Transverse colon (tissue), 4 donors: Measurements from ENCODE around the gene KCTD17.

Experiments
- POLR2AphosphoS5 ChIP-seq, 3 donors: sonication (generic); formaldehyde crosslinking; IDR thresholded peaks; one replicate each; pipeline ENCODE4 v1.6.1; 2016; ENCODE audit warnings: antibody characterized with exemption in 3 of 3
- TF ChIP-seq, protein P1 (sequence below), 5 experiments: fragments of 200-600 bp in 3 of 5; fragments of 450-650 bp in 2 of 5; sonication (generic) in 3 of 5; IDR thresholded peaks; 1 replicate in 2 of 5; 2 replicates in 3 of 5; pipeline ENCODE4 v1.5.1; 2016 to 2017; ENCODE audit warnings: antibody characterized with exemption in 5 of 5, inconsistent platforms in 3 of 5, mild to moderate bottlenecking in 2 of 5, moderate library complexity in 1 of 5

DNA sequence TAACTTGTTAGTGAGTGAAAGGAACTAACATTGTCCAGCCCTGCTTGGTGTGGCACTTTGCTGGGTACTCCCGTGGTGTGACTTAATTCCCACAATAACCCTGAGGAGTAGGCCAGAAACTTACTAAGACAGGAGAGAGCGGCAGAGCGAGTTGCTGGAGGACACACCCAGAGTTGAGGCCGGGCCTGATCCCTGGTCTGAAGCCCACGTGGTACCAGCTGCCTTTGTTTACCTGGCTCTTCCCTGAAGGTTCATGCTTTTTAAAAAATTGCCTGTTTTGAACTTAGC is 31.4 kb upstream of the KCTD17 start:
- TF ChIP-seq, protein P1, sequence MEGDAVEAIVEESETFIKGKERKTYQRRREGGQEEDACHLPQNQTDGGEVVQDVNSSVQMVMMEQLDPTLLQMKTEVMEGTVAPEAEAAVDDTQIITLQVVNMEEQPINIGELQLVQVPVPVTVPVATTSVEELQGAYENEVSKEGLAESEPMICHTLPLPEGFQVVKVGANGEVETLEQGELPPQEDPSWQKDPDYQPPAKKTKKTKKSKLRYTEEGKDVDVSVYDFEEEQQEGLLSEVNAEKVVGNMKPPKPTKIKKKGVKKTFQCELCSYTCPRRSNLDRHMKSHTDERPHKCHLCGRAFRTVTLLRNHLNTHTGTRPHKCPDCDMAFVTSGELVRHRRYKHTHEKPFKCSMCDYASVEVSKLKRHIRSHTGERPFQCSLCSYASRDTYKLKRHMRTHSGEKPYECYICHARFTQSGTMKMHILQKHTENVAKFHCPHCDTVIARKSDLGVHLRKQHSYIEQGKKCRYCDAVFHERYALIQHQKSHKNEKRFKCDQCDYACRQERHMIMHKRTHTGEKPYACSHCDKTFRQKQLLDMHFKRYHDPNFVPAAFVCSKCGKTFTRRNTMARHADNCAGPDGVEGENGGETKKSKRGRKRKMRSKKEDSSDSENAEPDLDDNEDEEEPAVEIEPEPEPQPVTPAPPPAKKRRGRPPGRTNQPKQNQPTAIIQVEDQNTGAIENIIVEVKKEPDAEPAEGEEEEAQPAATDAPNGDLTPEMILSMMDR (IDR thresholded peaks at IDR 0.05), result no peak
- TF ChIP-seq POLR2AphosphoS5 (IDR thresholded peaks at IDR 0.05), result peak in 2 of 3 donors; percentile 70 to 75
